ENCODE results near the gene DAND5. TPM values are rescaled to one million over a fixed set of nuclear protein-coding genes. Genes with fewer than 3 reads are reported as not detected.
A peak's percentile ranks its signal among the peaks of the same experiment; 100 is the strongest.

DAND5 gene
- total and polyA plus RNA-seq, 12 donors: 0.71 to 14.4 (median 9.7) TPM

DNA sequence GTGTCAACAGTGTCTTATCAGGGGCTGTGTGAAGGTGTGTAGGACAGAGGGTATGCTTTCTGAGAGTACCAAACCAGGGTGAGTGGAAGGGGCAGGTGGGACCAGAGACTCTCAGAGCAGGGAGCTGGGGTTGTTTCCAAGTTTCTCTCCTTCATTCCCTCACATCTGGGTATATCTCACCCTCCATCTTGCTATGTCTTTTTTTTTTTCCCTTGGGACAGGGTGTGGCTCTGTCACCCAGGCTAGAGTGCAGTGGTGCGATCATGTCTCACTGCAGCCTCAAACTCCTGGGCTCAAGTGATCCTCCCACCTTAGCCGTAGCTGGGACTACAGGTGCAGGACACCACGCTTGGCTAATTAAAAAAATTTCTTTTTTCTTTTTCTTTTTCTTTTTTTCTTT, 10.6 kb downstream of the DAND5 start:
- WGBS, 2 donors: 96 to 97% methylated on average over 3 of the region's 3 CpGs
- ATAC-seq (no peak), DNase-seq (no peak)
- Histone ChIP-seq H3K36me3 (no peaks in the 10 kb centered on the region), H3K27me3 (no peaks in the 10 kb centered on the region), H3K27ac (no peak overlapping the region), H3K4me1 (peaks cover 3 to 34% (median 21%) of the 10 kb centered on the region in 9 donors), H3K4me3 (no peak overlapping the region), H3K9me3 (no peaks in the 10 kb centered on the region)
- intact Hi-C loops (cut with DNase I): loop anchor here (2.0 to 10.0 kb wide), 18 partner anchors 52 to 745 kb away; partner anchors contain the start of genes IER2 (in 1 of the 10) and STX10 (in 1 of the 10)
- TF ChIP-seq, protein P1, sequence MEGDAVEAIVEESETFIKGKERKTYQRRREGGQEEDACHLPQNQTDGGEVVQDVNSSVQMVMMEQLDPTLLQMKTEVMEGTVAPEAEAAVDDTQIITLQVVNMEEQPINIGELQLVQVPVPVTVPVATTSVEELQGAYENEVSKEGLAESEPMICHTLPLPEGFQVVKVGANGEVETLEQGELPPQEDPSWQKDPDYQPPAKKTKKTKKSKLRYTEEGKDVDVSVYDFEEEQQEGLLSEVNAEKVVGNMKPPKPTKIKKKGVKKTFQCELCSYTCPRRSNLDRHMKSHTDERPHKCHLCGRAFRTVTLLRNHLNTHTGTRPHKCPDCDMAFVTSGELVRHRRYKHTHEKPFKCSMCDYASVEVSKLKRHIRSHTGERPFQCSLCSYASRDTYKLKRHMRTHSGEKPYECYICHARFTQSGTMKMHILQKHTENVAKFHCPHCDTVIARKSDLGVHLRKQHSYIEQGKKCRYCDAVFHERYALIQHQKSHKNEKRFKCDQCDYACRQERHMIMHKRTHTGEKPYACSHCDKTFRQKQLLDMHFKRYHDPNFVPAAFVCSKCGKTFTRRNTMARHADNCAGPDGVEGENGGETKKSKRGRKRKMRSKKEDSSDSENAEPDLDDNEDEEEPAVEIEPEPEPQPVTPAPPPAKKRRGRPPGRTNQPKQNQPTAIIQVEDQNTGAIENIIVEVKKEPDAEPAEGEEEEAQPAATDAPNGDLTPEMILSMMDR (IDR thresholded peaks at IDR 0.05): no peak

DNA sequence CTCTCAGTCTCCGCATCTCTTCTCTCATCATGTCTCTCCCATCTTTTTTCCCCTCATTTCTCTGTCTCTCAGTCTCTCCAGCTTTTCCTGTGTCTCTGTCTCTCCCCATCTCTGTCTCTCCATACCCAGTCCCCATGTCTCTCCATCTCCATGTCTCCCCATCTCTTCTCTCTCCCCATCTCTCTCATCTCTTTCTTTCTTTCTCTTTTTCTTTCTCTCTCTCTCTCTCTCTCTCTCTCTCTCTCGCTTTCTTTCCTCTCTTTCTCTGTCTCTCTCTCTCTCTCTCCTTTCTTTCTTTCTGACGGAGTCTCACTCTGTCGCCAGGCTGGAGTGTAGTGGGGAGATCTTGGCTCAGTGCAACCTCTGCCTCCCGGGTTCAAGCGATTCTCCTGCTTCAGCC, 13.3 kb downstream of the DAND5 start:
- no peak for DNase-seq
- peaks cover 3 to 33% (median 26%) of the 10 kb centered on the region in 9 donors for H3K4me1 ChIP-seq
- no peak overlapping the region for H3K4me3 ChIP-seq
- no peaks in the 10 kb centered on the region for H3K27me3 ChIP-seq
- 85 to 90% methylated on average over 6 of the region's 6 CpGs for WGBS, 2 donors
- H3K36me3 ChIP-seq: no peaks in the 10 kb centered on the region
- ATAC-seq: no peak
- TF ChIP-seq, protein P1 (IDR thresholded peaks at IDR 0.05): no peak
- H3K27ac ChIP-seq: no peak overlapping the region
- no peaks in the 10 kb centered on the region for H3K9me3 ChIP-seq
- intact Hi-C loops (cut with DNase I): loop anchor here in 8 of 10 donors (1.0 to 10.0 kb wide), 8 partner anchors 50 to 110 kb away; no protein-coding TSS in a partner anchor

DNA sequence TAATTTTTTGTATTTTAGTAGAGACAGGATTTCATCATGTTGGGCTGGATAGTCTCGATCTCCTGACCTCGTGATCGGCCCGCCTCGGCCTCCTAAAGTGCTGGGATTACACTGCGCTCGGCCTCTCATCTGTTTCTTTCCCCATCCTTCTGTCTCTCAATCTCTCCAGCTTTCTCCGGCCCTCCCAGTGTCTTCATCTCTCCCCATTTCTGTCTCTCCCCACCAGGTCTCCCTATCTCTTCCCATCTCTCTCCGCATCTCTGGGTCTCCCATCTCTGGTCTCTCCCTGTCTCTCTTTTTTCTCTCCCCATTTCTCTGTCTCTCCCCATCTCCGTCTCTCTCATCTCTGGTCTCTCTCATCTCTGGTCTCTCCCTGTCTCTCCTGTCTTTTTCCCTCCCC, 13.7 kb downstream of the DAND5 start:
- WGBS, 2 donors: 51 to 59% methylated on average over 10 of the region's 10 CpGs
- Histone ChIP-seq H3K27me3 (no peaks in the 10 kb centered on the region), H3K4me3 (peak overlapping the region in 9 of 10 donors; percentile 17 to 47 (median 38)), H3K27ac (peak overlapping the region in 3 of 10 donors; percentile 0 to 44 (median 31)), H3K36me3 (no peaks in the 10 kb centered on the region), H3K4me1 (peaks cover 3 to 29% (median 25%) of the 10 kb centered on the region in 9 donors), H3K9me3 (no peaks in the 10 kb centered on the region)
- no peak for DNase-seq
- intact Hi-C loops (cut with DNase I): loop anchor here in 8 of 10 donors (1.0 to 10.0 kb wide), 8 partner anchors 49 to 110 kb away; no protein-coding TSS in a partner anchor
- TF ChIP-seq, protein P1 (IDR thresholded peaks at IDR 0.05): no peak
- ATAC-seq: no peak

DNA sequence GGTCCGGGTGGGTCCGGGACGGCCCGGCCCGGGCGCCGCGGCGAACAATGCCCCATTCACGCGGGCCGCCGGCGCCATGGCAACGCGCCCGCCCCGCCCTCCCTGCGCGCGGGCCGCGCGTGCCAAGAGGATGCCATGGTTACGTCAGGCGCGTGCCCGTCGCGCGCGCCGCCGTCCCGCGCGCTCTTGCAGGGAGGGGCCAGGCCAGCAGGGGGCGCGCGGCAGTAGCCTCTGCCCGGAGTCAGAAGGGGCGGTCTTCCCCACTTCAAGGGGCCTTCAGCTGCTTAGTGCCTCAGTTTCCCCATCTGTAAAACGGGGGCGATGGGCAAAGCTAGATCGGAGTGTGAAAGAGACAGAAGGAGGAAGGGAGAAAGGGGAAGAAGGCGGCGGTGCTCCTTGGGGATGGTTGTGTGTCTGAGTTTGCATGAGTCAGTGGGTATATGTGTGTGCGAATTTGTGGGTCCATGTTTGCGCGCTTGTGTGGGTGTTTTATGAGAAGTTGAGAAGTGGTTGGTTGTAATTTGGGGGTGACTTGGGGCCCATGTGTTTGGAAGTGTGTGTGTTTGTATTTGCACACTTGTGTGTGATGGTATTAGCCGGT, 14.3 kb downstream of the DAND5 start:
- TF ChIP-seq, protein P1 (IDR thresholded peaks at IDR 0.05): peak; percentile 91 to 99 (median 97)
- DNase-seq (peak; percentile 70 to 85), ATAC-seq (peak; percentile 73 to 89 (median 82))
- WGBS, 2 donors: 10 to 11% methylated on average over 51 of the region's 51 CpGs
- Histone ChIP-seq H3K36me3 (no peaks in the 10 kb centered on the region), H3K4me3 (peak overlapping the region in 9 of 10 donors; percentile 17 to 47 (median 38)), H3K27me3 (no peaks in the 10 kb centered on the region), H3K9me3 (no peaks in the 10 kb centered on the region), H3K4me1 (peaks cover 3 to 29% (median 24%) of the 10 kb centered on the region in 9 donors), H3K27ac (peak overlapping the region in 3 of 10 donors; percentile 0 to 44 (median 31))
- intact Hi-C loops (cut with DNase I): loop anchor here in 9 of 10 donors (1.0 to 10.0 kb wide), 11 partner anchors 49 to 109 kb away; no protein-coding TSS in a partner anchor
